Measurements from ENCODE around the gene AP2M1. TPM values are rescaled to one million over a fixed set of nuclear protein-coding genes. Genes with fewer than 3 reads are reported as not detected.

The AP2M1 gene
- total and polyA plus RNA-seq, 7 donors: 203 to 240 (median 230) TPM

GRCh38 chr3:184228376-184229137 is 53.9 kb downstream of the AP2M1 start:
- 38% methylated on average over 12 of the region's 12 CpGs for WGBS, 2 donors
- TF ChIP-seq EP300 (IDR thresholded peaks at IDR 0.05): no peak
- no peaks in the 10 kb centered on the region for H3K36me3 ChIP-seq
- no peak for DNase-seq
- H3K4me1 ChIP-seq: peaks cover 0 to 25% (median 24%) of the 10 kb centered on the region in 4 donors
- no peaks in the 10 kb centered on the region for H3K9me3 ChIP-seq
- peak overlapping the region in 3 of 4 donors; percentile 36 to 53 (median 52) for H3K4me3 ChIP-seq
- no peak overlapping the region for H3K27ac ChIP-seq
- H3K27me3 ChIP-seq: peaks cover 33 to 86% (median 57%) of the 10 kb centered on the region in 3 donors
- intact Hi-C loops (cut with DNase I): no loop called here

- H3K27ac ChIP-seq: no peak within 1 kb of the TSS
- peaks cover 33 to 88% (median 57%) of the 10 kb centered on the region in 3 donors for H3K27me3 ChIP-seq
Observed at GRCh38 chr3:184229394-184230080, 54.9 kb downstream of the AP2M1 start, which contains the start of gene VWA5B2. VWA5B2 (plus strand) TSS chr3:184229585; CDS start chr3:184230529, 944 bp downstream.

GRCh38 chr3:184230081-184230602 is 55.5 kb downstream of the AP2M1 start:
- Histone ChIP-seq H3K4me1 (peaks cover 0 to 25% (median 24%) of the 10 kb centered on the region in 4 donors), H3K36me3 (no peaks in the 10 kb centered on the region), H3K9me3 (no peaks in the 10 kb centered on the region), H3K27ac (no peak overlapping the region), H3K27me3 (peaks cover 33 to 84% (median 57%) of the 10 kb centered on the region in 3 donors), H3K4me3 (peak overlapping the region in 3 of 4 donors; percentile 36 to 53 (median 52))
- DNase-seq: no peak
- WGBS, 2 donors: 1% methylated on average over 61 of the region's 61 CpGs
- no peak for TF ChIP-seq POLR2A (IDR thresholded peaks at IDR 0.05)
- no peak for TF ChIP-seq POLR2AphosphoS5 (IDR thresholded peaks at IDR 0.05)
- TF ChIP-seq CTCF (IDR thresholded peaks at IDR 0.05): no peak
- TF ChIP-seq EP300 (IDR thresholded peaks at IDR 0.05): no peak
- intact Hi-C loops (cut with DNase I): no loop called here

More at GRCh38 chr3:184229394-184230080, 54.9 kb downstream of the AP2M1 start, which contains the start of gene VWA5B2:
- no peaks in the 10 kb centered on the region for H3K9me3 ChIP-seq
- H3K4me3 ChIP-seq: peak within 1 kb of the TSS; percentile 17 to 53 (median 44)
- no peak for DNase-seq
- TF ChIP-seq CTCF (IDR thresholded peaks at IDR 0.05) (peak in 1 of 4 experiments; percentile 9), POLR2AphosphoS5 (IDR thresholded peaks at IDR 0.05) (no peak)
- 1% methylated on average over 66 of the region's 66 CpGs for WGBS, 2 donors
- no peaks in the 10 kb centered on the region for H3K36me3 ChIP-seq
- intact Hi-C loops (cut with DNase I): no loop called here
- H3K4me1 ChIP-seq: peaks cover 0 to 25% (median 24%) of the 10 kb centered on the region in 4 donors

- Histone ChIP-seq H3K4me1 (peaks cover 0 to 25% (median 24%) of the 10 kb centered on the region in 4 donors), H3K27ac (no peak overlapping the region), H3K27me3 (peaks cover 33 to 78% (median 53%) of the 10 kb centered on the region in 3 donors), H3K9me3 (no peaks in the 10 kb centered on the region), H3K36me3 (no peaks in the 10 kb centered on the region), H3K4me3 (peak overlapping the region in 3 of 4 donors; percentile 36 to 53 (median 52))
- intact Hi-C loops (cut with DNase I): no loop called here
- WGBS, 2 donors: 4 to 7% methylated on average over 79 of the region's 79 CpGs
- DNase-seq: no peak
- TF ChIP-seq POLR2AphosphoS5 (IDR thresholded peaks at IDR 0.05) (no peak), POLR2A (IDR thresholded peaks at IDR 0.05) (no peak), EP300 (IDR thresholded peaks at IDR 0.05) (no peak), CTCF (IDR thresholded peaks at IDR 0.05) (no peak)
Observed at GRCh38 chr3:184230603-184231528, 56.2 kb downstream of the AP2M1 start.

All from sigmoid colon (tissue), 7 donors.